HTERT RPE-1 (cell line): Measurements from ENCODE around the gene DDX41.

Source experiments
- in situ Hi-C: fragments of 300-500 bp; cut with MboI; formaldehyde crosslinking; loops from 4 replicates; pipeline ENCODE4 v1.14.3; 2020; ENCODE audit warnings: low sequenced_read_pairs

The DDX41 gene

GRCh38 chr5:177470759-177471536 is 45.8 kb downstream of the DDX41 start:
- in situ Hi-C loops: no loop called here

GRCh38 chr5:177469750-177470525 is 46.8 kb downstream of the DDX41 start:
- in situ Hi-C loops: no loop called here

- in situ Hi-C loops: no loop called here
Measured at GRCh38 chr5:177468685-177469628, 47.8 kb downstream of the DDX41 start.

GRCh38 chr5:177468329-177468684 is 48.5 kb downstream of the DDX41 start:
- in situ Hi-C loops: no loop called here

GRCh38 chr5:177467436-177467835 is 49.3 kb downstream of the DDX41 start:
- in situ Hi-C loops: no loop called here

- in situ Hi-C loops: no loop called here
Measured at GRCh38 chr5:177466861-177467260, 49.9 kb downstream of the DDX41 start.

- in situ Hi-C loops: no loop called here
Measured at GRCh38 chr5:177465044-177465443, 51.7 kb downstream of the DDX41 start.

- in situ Hi-C loops: no loop called here
Measured at GRCh38 chr5:177462021-177462670, 54.6 kb downstream of the DDX41 start.
